Measurements from ENCODE around the gene METTL21A. TPM values are rescaled to one million over a fixed set of nuclear protein-coding genes. Genes with fewer than 3 reads are reported as not detected.
A peak's percentile ranks its signal among the peaks of the same experiment; 100 is the strongest.
"Not testable (repeated sequence)": the region's sequence is repeated elsewhere in the genome, so short reads cannot be mapped to it uniquely, and the experiment has no call there.

The METTL21A gene
- total RNA-seq, 1 experiment from 2014 or later, result 13.6 TPM

DNA sequence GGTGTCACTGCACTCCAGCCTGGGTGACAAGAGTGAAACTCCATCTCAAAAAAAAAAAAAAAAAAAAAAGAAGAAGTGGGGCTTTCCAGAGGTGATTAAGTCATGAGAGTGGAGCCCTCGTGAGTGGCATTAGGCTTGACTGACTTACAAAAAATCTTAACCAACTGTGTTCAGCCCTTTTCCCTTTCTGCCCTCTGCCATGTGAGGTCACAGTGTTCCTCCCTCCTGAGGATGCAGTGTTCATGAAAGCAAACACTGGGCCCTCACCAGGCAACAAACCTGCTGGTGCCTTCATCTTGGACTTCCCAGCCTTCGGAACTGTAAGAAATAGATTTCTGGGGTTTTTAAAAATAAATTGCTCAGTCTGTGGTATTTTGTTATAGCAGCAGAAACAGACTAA is 37.0 kb upstream of the METTL21A start:
- H3K27ac ChIP-seq, result no peak overlapping the region
- BruUV-seq (replicated peaks), result no TSS peak
- H3K27me3 ChIP-seq (ENCODE audit: insufficient read depth, low read depth), result no peaks in the 10 kb centered on the region
- ChIA-PET CTCF (no interaction called here), POLR2A (ENCODE audit: unreplicated experiment) (no interaction called here)
- H3K4me2 ChIP-seq, result no peak overlapping the region
- no peak for DNase-seq
- intact Hi-C loops (cut with micrococcal nuclease; ENCODE audit: unreplicated experiment), result no loop called here
- H2AFZ ChIP-seq, result no peak overlapping the region
- no peaks in the 10 kb centered on the region for H3F3A ChIP-seq (ENCODE audit: insufficient read depth, low read depth)
- H3K36me3 ChIP-seq (ENCODE audit: low read depth), result no peaks in the 10 kb centered on the region
- no peaks in the 10 kb centered on the region for H3K9me3 ChIP-seq (ENCODE audit: insufficient read depth, low read depth)
- H3K4me3 ChIP-seq, result no peak overlapping the region
- no peaks in the 10 kb centered on the region for H4K20me1 ChIP-seq (ENCODE audit: insufficient read depth)
- H3K4me1 ChIP-seq (replicated peaks; ENCODE audit: insufficient read depth), result peaks cover 4% of the 10 kb centered on the region; the same call in 1 of the 2 replicates
- TF ChIP-seq, protein P1, sequence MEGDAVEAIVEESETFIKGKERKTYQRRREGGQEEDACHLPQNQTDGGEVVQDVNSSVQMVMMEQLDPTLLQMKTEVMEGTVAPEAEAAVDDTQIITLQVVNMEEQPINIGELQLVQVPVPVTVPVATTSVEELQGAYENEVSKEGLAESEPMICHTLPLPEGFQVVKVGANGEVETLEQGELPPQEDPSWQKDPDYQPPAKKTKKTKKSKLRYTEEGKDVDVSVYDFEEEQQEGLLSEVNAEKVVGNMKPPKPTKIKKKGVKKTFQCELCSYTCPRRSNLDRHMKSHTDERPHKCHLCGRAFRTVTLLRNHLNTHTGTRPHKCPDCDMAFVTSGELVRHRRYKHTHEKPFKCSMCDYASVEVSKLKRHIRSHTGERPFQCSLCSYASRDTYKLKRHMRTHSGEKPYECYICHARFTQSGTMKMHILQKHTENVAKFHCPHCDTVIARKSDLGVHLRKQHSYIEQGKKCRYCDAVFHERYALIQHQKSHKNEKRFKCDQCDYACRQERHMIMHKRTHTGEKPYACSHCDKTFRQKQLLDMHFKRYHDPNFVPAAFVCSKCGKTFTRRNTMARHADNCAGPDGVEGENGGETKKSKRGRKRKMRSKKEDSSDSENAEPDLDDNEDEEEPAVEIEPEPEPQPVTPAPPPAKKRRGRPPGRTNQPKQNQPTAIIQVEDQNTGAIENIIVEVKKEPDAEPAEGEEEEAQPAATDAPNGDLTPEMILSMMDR (conservative IDR thresholded peaks at IDR 0.05), result no peak
- no peak for TF ChIP-seq EZH2 (IDR thresholded peaks at IDR 0.05; ENCODE audit: low read depth)
- no peaks in the 10 kb centered on the region for H3K9me2 ChIP-seq (ENCODE audit: insufficient read depth)
- H3K79me2 ChIP-seq (ENCODE audit: low read depth), result no peaks in the 10 kb centered on the region

DNA sequence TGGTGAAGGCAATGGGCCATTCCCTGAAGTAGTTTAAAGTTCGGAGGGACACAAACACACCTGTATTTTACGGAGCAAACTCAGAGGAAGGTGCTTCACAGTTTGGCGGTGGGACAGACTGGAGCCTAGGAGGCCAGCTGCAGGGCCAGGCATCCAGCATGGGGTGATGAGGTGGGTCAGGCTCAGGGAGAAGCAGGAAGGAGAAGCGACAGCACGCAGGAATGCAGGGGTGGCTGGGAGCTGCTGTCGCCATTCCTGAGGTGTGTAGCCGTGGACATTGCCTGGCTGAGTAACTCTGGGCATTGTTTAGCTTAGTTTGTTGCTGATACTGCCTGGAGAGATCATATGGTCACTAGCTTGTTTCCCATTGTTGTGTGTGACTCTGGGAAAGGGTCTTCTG is 35.8 kb upstream of the METTL21A start:
- H3F3A ChIP-seq (ENCODE audit: insufficient read depth, low read depth), result no peaks in the 10 kb centered on the region
- H3K9me2 ChIP-seq (ENCODE audit: insufficient read depth), result no peaks in the 10 kb centered on the region
- H3K4me2 ChIP-seq, result no peak overlapping the region
- ChIA-PET CTCF (no interaction called here), POLR2A (ENCODE audit: unreplicated experiment) (no interaction called here)
- H3K9me3 ChIP-seq (ENCODE audit: insufficient read depth, low read depth), result no peaks in the 10 kb centered on the region
- H3K4me1 ChIP-seq (replicated peaks; ENCODE audit: insufficient read depth), result peaks cover 4% of the 10 kb centered on the region; the same call in 1 of the 2 replicates
- DNase-seq, result no peak
- no peaks in the 10 kb centered on the region for H3K36me3 ChIP-seq (ENCODE audit: low read depth)
- H3K27ac ChIP-seq, result no peak overlapping the region
- H4K20me1 ChIP-seq (ENCODE audit: insufficient read depth), result no peaks in the 10 kb centered on the region
- H3K79me2 ChIP-seq (ENCODE audit: low read depth), result no peaks in the 10 kb centered on the region
- H2AFZ ChIP-seq, result no peak overlapping the region
- no TSS peak for BruUV-seq (replicated peaks)
- no peaks in the 10 kb centered on the region for H3K27me3 ChIP-seq (ENCODE audit: insufficient read depth, low read depth)
- no peak overlapping the region for H3K4me3 ChIP-seq
- intact Hi-C loops (cut with micrococcal nuclease; ENCODE audit: unreplicated experiment), result no loop called here
- TF ChIP-seq EZH2 (IDR thresholded peaks at IDR 0.05; ENCODE audit: low read depth), result no peak

DNA sequence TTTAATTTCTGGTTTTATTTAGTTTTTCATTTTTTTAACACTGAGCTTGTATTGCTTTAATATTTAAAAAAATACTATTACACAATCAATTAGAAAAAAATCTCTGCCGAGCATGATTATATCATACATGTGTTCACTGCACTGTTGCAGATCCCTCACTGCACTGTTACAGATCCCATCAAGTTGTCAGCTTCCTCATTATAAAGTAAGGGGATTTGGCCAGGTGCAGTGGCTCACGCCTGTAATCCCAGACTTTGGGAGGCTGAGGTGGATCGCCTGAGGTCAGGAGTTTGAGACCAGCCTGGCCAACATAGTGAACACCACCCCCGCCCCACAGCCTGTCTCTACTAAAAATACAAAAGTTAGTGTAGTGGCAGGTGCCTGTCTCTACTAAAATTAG is 33.0 kb upstream of the METTL21A start:
- Histone ChIP-seq H3K4me2 (no peak overlapping the region), H3K27me3 (ENCODE audit: insufficient read depth, low read depth) (no peaks in the 10 kb centered on the region), H4K20me1 (ENCODE audit: insufficient read depth) (no peaks in the 10 kb centered on the region), H3K36me3 (ENCODE audit: low read depth) (no peaks in the 10 kb centered on the region), H3K4me1 (replicated peaks; ENCODE audit: insufficient read depth) (no peaks in the 10 kb centered on the region), H3K9me2 (ENCODE audit: insufficient read depth) (no peaks in the 10 kb centered on the region), H3K9me3 (ENCODE audit: insufficient read depth, low read depth) (no peaks in the 10 kb centered on the region), H3K27ac (no peak overlapping the region), H3K4me3 (no peak overlapping the region), H3K79me2 (ENCODE audit: low read depth) (no peaks in the 10 kb centered on the region), H2AFZ (no peak overlapping the region), H3F3A (ENCODE audit: insufficient read depth, low read depth) (no peaks in the 10 kb centered on the region)
- POLR2A ChIA-PET (ENCODE audit: unreplicated experiment), result interaction anchor here (0.6 kb wide), 1 partner anchor 184 kb away, joined by 3 read pairs; no protein-coding TSS in a partner anchor
- CTCF ChIA-PET, result no interaction called here
- intact Hi-C loops (cut with micrococcal nuclease; ENCODE audit: unreplicated experiment), result no loop called here
- TF ChIP-seq, protein P1 (conservative IDR thresholded peaks at IDR 0.05), result no peak
- no peak for TF ChIP-seq EZH2 (IDR thresholded peaks at IDR 0.05; ENCODE audit: low read depth)
- DNase-seq, result no peak
- no TSS peak for BruUV-seq (replicated peaks)

DNA sequence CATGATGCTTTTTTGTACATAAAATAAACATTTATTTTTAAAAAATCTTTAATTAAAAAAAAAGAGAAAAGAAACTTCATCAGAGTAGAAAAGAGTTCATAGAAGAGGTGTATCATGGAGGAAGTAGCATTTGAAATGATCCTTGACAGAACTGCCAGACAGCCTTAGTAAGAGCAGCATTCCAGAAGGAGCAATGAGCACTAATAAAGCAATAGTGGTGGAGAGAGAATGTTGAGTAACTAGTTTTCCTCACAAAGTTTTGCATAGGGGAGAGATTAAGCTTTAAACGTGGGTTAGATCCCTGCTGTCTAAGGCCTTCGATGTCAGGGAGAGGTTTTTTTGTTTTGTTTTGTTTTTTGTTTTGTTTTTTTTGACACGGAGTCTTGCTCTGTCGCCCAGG is 29.8 kb upstream of the METTL21A start:
- no peaks in the 10 kb centered on the region for H3K4me1 ChIP-seq (replicated peaks; ENCODE audit: insufficient read depth)
- H3K36me3 ChIP-seq (ENCODE audit: low read depth), result no peaks in the 10 kb centered on the region
- H3K79me2 ChIP-seq (ENCODE audit: low read depth), result no peaks in the 10 kb centered on the region
- TF ChIP-seq EZH2 (IDR thresholded peaks at IDR 0.05; ENCODE audit: low read depth), result no peak
- TF ChIP-seq, protein P1 (conservative IDR thresholded peaks at IDR 0.05), result no peak
- no peaks in the 10 kb centered on the region for H4K20me1 ChIP-seq (ENCODE audit: insufficient read depth)
- no peak overlapping the region for H3K4me3 ChIP-seq
- peak in 1 of 2 experiments; percentile 50 for DNase-seq
- H3F3A ChIP-seq (ENCODE audit: insufficient read depth, low read depth), result no peaks in the 10 kb centered on the region
- POLR2A ChIA-PET (ENCODE audit: unreplicated experiment), result interaction anchor here (0.6 kb wide), 1 partner anchor 19 kb away, joined by 6 read pairs; no protein-coding TSS in a partner anchor
- H2AFZ ChIP-seq, result no peak overlapping the region
- no peaks in the 10 kb centered on the region for H3K27me3 ChIP-seq (ENCODE audit: insufficient read depth, low read depth)
- no peak overlapping the region for H3K4me2 ChIP-seq
- no peaks in the 10 kb centered on the region for H3K9me2 ChIP-seq (ENCODE audit: insufficient read depth)
- no TSS peak for BruUV-seq (replicated peaks)
- CTCF ChIA-PET, result no interaction called here
- H3K27ac ChIP-seq, result no peak overlapping the region
- intact Hi-C loops (cut with micrococcal nuclease; ENCODE audit: unreplicated experiment), result no loop called here
- no peaks in the 10 kb centered on the region for H3K9me3 ChIP-seq (ENCODE audit: insufficient read depth, low read depth)

DNA sequence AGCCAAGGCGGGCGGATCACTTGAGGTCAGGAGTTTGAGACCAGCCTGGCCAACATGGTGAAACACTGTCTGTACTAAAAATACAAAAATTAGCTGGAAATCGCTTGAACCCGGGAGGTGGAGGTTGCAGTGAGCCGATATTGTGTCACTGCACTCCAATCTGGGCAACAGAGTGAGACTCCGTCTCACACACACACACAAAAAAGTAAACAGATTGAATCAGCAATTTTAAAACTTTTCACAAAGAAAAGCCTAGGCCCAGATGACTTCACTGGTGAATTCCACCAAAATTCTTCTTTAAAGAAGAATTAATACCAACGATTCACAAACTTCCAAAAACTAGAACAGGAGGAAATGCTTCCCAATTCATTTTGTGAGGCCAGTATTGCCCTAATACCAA is 21.4 kb upstream of the METTL21A start:
- H2AFZ ChIP-seq; H3K36me3 ChIP-seq (ENCODE audit: low read depth); H3K27ac ChIP-seq; H3K9me3 ChIP-seq (ENCODE audit: insufficient read depth, low read depth); BruUV-seq (replicated peaks); CTCF ChIA-PET; H4K20me1 ChIP-seq (ENCODE audit: insufficient read depth); H3F3A ChIP-seq (ENCODE audit: insufficient read depth, low read depth); H3K4me3 ChIP-seq; POLR2A ChIA-PET (ENCODE audit: unreplicated experiment); H3K27me3 ChIP-seq (ENCODE audit: insufficient read depth, low read depth); H3K9me2 ChIP-seq (ENCODE audit: insufficient read depth); H3K4me2 ChIP-seq; intact Hi-C loops (cut with micrococcal nuclease; ENCODE audit: unreplicated experiment); DNase-seq; H3K4me1 ChIP-seq (replicated peaks; ENCODE audit: insufficient read depth); H3K79me2 ChIP-seq (ENCODE audit: low read depth): not testable (repeated sequence)

All from PC-9 (cell line).